A549 (cell line): ENCODE results near the gene PIP5KL1. TPM values are rescaled to one million over a fixed set of nuclear protein-coding genes. Genes with fewer than 3 reads are reported as not detected.

Source experiments
- ATAC-seq, 2 experiments: fragments of 200-7000 bp in 1 of 2; fragments of >200 bp in 1 of 2; cut with Nextera tagmentation in 1 of 2; cut with Tn5 transposase in 1 of 2; 3 replicates each; pipeline versions ENCODE4 v1.8.0 to v1.9.1; 2018 to 2020; ENCODE audit warnings: mild to moderate bottlenecking in 1 of 2, moderate library complexity in 1 of 2
- CTCF ChIA-PET: fragments of 300-600 bp; sonication (Branson Sonifier 250); formaldehyde crosslinking; extraction: SDS; loops from one replicate; lab custom pipeline; 2021; ENCODE audit warnings: antibody characterized with exemption, inconsistent platforms; lab: Yijun Ruan, JAX
- POLR2A ChIA-PET: fragments of 350-600 bp; formaldehyde crosslinking; extraction: SDS; loops from one replicate; lab custom pipeline; 2021; ENCODE audit warnings: antibody characterized with exemption, inconsistent platforms; lab: Yijun Ruan, JAX
- DNase-seq, 2 experiments: peaks; one replicate each; pipeline versions ENCODE4 v3.0.0 to v3.0.0-alpha.2; 2011 to 2016; ENCODE audit warnings: low read depth in 1 of 2, low spot score in 1 of 2
- FAIRE-seq: peaks from 2 replicates; lab custom pipeline; 2011; peaks lifted over from hg19 to GRCh38; lab: Jason Lieb, UNC
- H3K27ac ChIP-seq, 2 experiments: fragments of >200 bp; sonication (Bioruptor Twin); formaldehyde crosslinking; 3 replicates each; pipeline ENCODE4 v1.5.1; 2016 to 2017
- H3K4me1 ChIP-seq: fragments of >200 bp; sonication (Bioruptor Twin); formaldehyde crosslinking; 3 replicates; pipeline ENCODE4 v1.6.1; 2016
- H3K4me2 ChIP-seq: fragments of >200 bp; sonication (Bioruptor Twin); formaldehyde crosslinking; 3 replicates; pipeline ENCODE4 v1.6.1; 2016
- H3K4me3 ChIP-seq: fragments of >200 bp; sonication (Bioruptor Twin); formaldehyde crosslinking; 3 replicates; pipeline ENCODE4 v1.5.1; 2016
- H3K9me3 ChIP-seq: fragments of >200 bp; sonication (Bioruptor Twin); formaldehyde crosslinking; 3 replicates; pipeline ENCODE4 v1.6.1; 2016
- BHLHE40 ChIP-seq: IDR thresholded peaks from 2 replicates; pipeline ENCODE4 v1.6.1; 2012; ENCODE audit warnings: low read depth, low read length, inconsistent platforms
- CBX2 ChIP-seq: fragments of 200-600 bp; sonication (generic); IDR thresholded peaks from 2 replicates; pipeline ENCODE4 v1.6.1; 2016; ENCODE audit warnings: low read depth, mild to moderate bottlenecking, borderline replicate concordance
- CHD4 ChIP-seq: fragments of 200-600 bp; sonication (generic); IDR thresholded peaks from 2 replicates; pipeline ENCODE4 v1.6.1; 2016; ENCODE audit warnings: antibody characterized with exemption, mild to moderate bottlenecking, borderline replicate concordance
- E2F6 ChIP-seq: IDR thresholded peaks from 2 replicates; pipeline ENCODE4 v1.6.1; 2012; ENCODE audit warnings: low read depth, borderline replicate concordance
- EHF ChIP-seq: fragments of 250-450 bp; sonication (Bioruptor Pico); IDR thresholded peaks from 2 replicates; pipeline ENCODE4 v1.5.0; 2020; ENCODE audit warnings: mild to moderate bottlenecking
- ELK1 ChIP-seq: fragments of 150-350 bp; IDR thresholded peaks from 2 replicates; pipeline ENCODE4 v1.6.1; 2014; ENCODE audit warnings: low read depth, mild to moderate bottlenecking, low read length
- EP300 ChIP-seq, 2 experiments: fragments of >200 bp; sonication (Bioruptor Twin); formaldehyde crosslinking; IDR thresholded peaks; 2 replicates in 1 of 2; 3 replicates in 1 of 2; pipeline ENCODE4 v1.6.1; 2016 to 2017
- FOSB ChIP-seq: fragments of 250-450 bp; sonication (Bioruptor Pico); IDR thresholded peaks from 2 replicates; pipeline ENCODE4 v1.5.0; 2020; ENCODE audit warnings: mild to moderate bottlenecking, moderate library complexity
- FOSL2 ChIP-seq, 2 experiments: fragments of 450-650 bp in 1 of 2; fragments of >200 bp in 1 of 2; sonication (Bioruptor Twin) in 1 of 2; formaldehyde crosslinking; IDR thresholded peaks; 2 replicates each; pipeline versions ENCODE4 v1.5.0 to v1.6.1; 2016 to 2020; ENCODE audit warnings: mild to moderate bottlenecking in 1 of 2, moderate library complexity in 1 of 2
- GATA3 ChIP-seq: IDR thresholded peaks from 2 replicates; pipeline ENCODE4 v1.6.1; 2012; ENCODE audit warnings: borderline replicate concordance
- HDAC2 ChIP-seq: fragments of 200-600 bp; sonication (generic); IDR thresholded peaks from 2 replicates; pipeline ENCODE4 v1.6.1; 2016
- HEYL ChIP-seq: fragments of 250-450 bp; sonication (Bioruptor Pico); IDR thresholded peaks from 2 replicates; pipeline ENCODE4 v1.8.0; 2021; ENCODE audit warnings: mild to moderate bottlenecking, moderate library complexity
- HMGXB4 ChIP-seq: fragments of 250-450 bp; sonication (Bioruptor Pico); IDR thresholded peaks from 2 replicates; pipeline ENCODE4 v1.5.0; 2021; ENCODE audit warnings: mild to moderate bottlenecking, moderate library complexity, borderline replicate concordance
- JUN ChIP-seq, 2 experiments: fragments of >200 bp; sonication (Bioruptor Twin); formaldehyde crosslinking; IDR thresholded peaks; 2 replicates in 1 of 2; 3 replicates in 1 of 2; pipeline ENCODE4 v1.6.1; 2016 to 2017
- MAFK ChIP-seq: fragments of 450-650 bp; IDR thresholded peaks from 2 replicates; pipeline ENCODE4 v1.6.1; 2014; ENCODE audit not compliant: partially characterized antibody
- MAZ ChIP-seq: fragments of 150-350 bp; IDR thresholded peaks from 2 replicates; pipeline ENCODE4 v1.6.1; 2014; ENCODE audit warnings: antibody characterized with exemption, low read depth, low read length, borderline replicate concordance
- POLR2A ChIP-seq: IDR thresholded peaks from 2 replicates; pipeline ENCODE4 v1.6.1; 2012; ENCODE audit warnings: mild to moderate bottlenecking, low read length
- POLR2AphosphoS2 ChIP-seq: conservative IDR thresholded peaks from 2 replicates; pipeline ENCODE4 v1.6.1; 2012; ENCODE audit warnings: low read length, improper control_type of control experiment, inconsistent platforms
- RARB ChIP-seq: fragments of 250-450 bp; sonication (Bioruptor Pico); IDR thresholded peaks from 2 replicates; pipeline ENCODE4 v1.8.0; 2021; ENCODE audit warnings: mild to moderate bottlenecking, moderate library complexity
- REST ChIP-seq: fragments of 200-600 bp; sonication (generic); IDR thresholded peaks from 2 replicates; pipeline ENCODE4 v1.6.1; 2016; ENCODE audit warnings: antibody characterized with exemption, mild to moderate bottlenecking, moderate library complexity
- RFX5 ChIP-seq: fragments of 450-650 bp; IDR thresholded peaks from 2 replicates; pipeline ENCODE4 v1.7.1; 2014; ENCODE audit warnings: antibody characterized with exemption, mild to moderate bottlenecking, moderate library complexity
- RNF2 ChIP-seq: fragments of 200-600 bp; sonication (generic); IDR thresholded peaks from 2 replicates; pipeline ENCODE4 v1.6.1; 2016; ENCODE audit warnings: low read depth, mild to moderate bottlenecking, antibody characterized with exemption, moderate library complexity, borderline replicate concordance
- SMC3 ChIP-seq: fragments of >200 bp; sonication (Bioruptor Twin); formaldehyde crosslinking; IDR thresholded peaks from 3 replicates; pipeline ENCODE4 v1.6.1; 2018; ENCODE audit warnings: inconsistent platforms
- TFCP2L1 ChIP-seq: fragments of 250-450 bp; sonication (Bioruptor Pico); IDR thresholded peaks from 2 replicates; pipeline ENCODE4 v1.5.0; 2021; ENCODE audit warnings: mild to moderate bottlenecking
- TP53 ChIP-seq: fragments of 250-450 bp; sonication (Bioruptor Pico); IDR thresholded peaks from 2 replicates; pipeline ENCODE4 v1.5.0; 2021; ENCODE audit warnings: mild to moderate bottlenecking, moderate library complexity
- WGBS: methylation state at CpG from one replicate; pipeline ENCODE4 v1.1.6; 2017; ENCODE audit errors: missing lambda C conversion rate; 5-methylcytosine and 5-hydroxymethylcytosine counted together
- polyA plus RNA-seq, 4 experiments: library from polyadenylated mRNA; depleted of rRNA in 3 of 4; stranded (reverse); fragments of >200 nt; fragmentation: RNase III in 1 of 4; extraction: RNeasy Plus Mini Kit Qiagen cat#74134 plus additional on column Dnase treatment in 1 of 4; gene quantifications; 2 replicates in 3 of 4; 3 replicates in 1 of 4; pipeline ENCODE4 v1.2.3, GENCODE V29; 2011 to 2017

The PIP5KL1 gene
- polyA plus RNA-seq, 2 of the 4 experiments (the other 2 are of a cell fraction), result 2.4 to 2.5 TPM

- peaks cover 14% of the 10 kb centered on the region; the same call in 1 of the 3 replicates for H3K4me1 ChIP-seq
- ChIA-PET CTCF (interaction anchor here (1.1 to 5.5 kb wide), 8 partner anchors 11 to 257 kb away, joined by 3 to 46 read pairs (median 4); partner anchors contain the start of gene TOR2A), POLR2A (interaction anchor here (0.6 kb wide), 1 partner anchor 31 kb away, joined by 6 read pairs; no protein-coding TSS in a partner anchor)
- no peak for FAIRE-seq
- no peak overlapping the region for H3K4me2 ChIP-seq
- 88% methylated on average over 10 of the region's 17 CpGs for WGBS
- DNase-seq, result no peak
- no peak for ATAC-seq
- no peak for TF ChIP-seq MAZ
- TF ChIP-seq E2F6, result no peak
- no peak for TF ChIP-seq EHF (CRISPR knock-in tag)
- no peak for TF ChIP-seq CBX2
- TF ChIP-seq TP53 (CRISPR knock-in tag), result no peak
- TF ChIP-seq ELK1, result no peak
- no peak for TF ChIP-seq HEYL (CRISPR knock-in tag)
- TF ChIP-seq FOSL2 (IDR thresholded peaks at IDR 0.05), result no peak
- no peak for TF ChIP-seq FOSL2 (CRISPR knock-in tag; IDR thresholded peaks at IDR 0.05)
- TF ChIP-seq GATA3, result no peak
- TF ChIP-seq HMGXB4 (CRISPR knock-in tag), result no peak
- no peak for TF ChIP-seq JUN (IDR thresholded peaks at IDR 0.05)
- TF ChIP-seq CHD4, result no peak
- no peak for TF ChIP-seq RARB (CRISPR knock-in tag)
- no peak for TF ChIP-seq HDAC2
- no peaks in the 10 kb centered on the region for H3K9me3 ChIP-seq
- no peak overlapping the region for H3K4me3 ChIP-seq
- H3K27ac ChIP-seq, result no peak overlapping the region
These were observed 20.7 kb downstream of the PIP5KL1 start for GRCh38 chr9:127909839-127910273.

- WGBS, result 96% methylated on average over 10 of the region's 10 CpGs
- ATAC-seq (no peak), DNase-seq (no peak), FAIRE-seq (no peak)
- POLR2A ChIA-PET, result no interaction called here
- Histone ChIP-seq H3K4me1 (peaks cover 17% of the 10 kb centered on the region), H3K27ac (no peak overlapping the region), H3K4me2 (no peak overlapping the region), H3K9me3 (no peaks in the 10 kb centered on the region), H3K4me3 (no peak overlapping the region)
- no peak for TF ChIP-seq FOSB (CRISPR knock-in tag)
- no peak for TF ChIP-seq HEYL (CRISPR knock-in tag)
- TF ChIP-seq EP300 (IDR thresholded peaks at IDR 0.05), result no peak
- TF ChIP-seq REST, result no peak
- no peak for TF ChIP-seq BHLHE40
- TF ChIP-seq RARB (CRISPR knock-in tag), result no peak
- no peak for TF ChIP-seq RFX5
- no peak for TF ChIP-seq HDAC2
- no peak for TF ChIP-seq SMC3
- TF ChIP-seq MAFK, result no peak
- TF ChIP-seq HMGXB4 (CRISPR knock-in tag), result no peak
- no peak for TF ChIP-seq TFCP2L1 (CRISPR knock-in tag)
- no peak for TF ChIP-seq POLR2A
- no peak for TF ChIP-seq POLR2AphosphoS2
- TF ChIP-seq RNF2, result no peak
- CTCF ChIA-PET, result interaction anchor here (3.0 kb wide), 1 partner anchor 12 kb away, joined by 21 read pairs; no protein-coding TSS in a partner anchor
These were observed 22.0 kb downstream of the PIP5KL1 start for GRCh38 chr9:127908660-127908926.
